ENCODE measurements around the gene PTPRT. TPM values are rescaled to one million over a fixed set of nuclear protein-coding genes. Genes with fewer than 3 reads are reported as not detected.
"Not testable (repeated sequence)": the region's sequence is repeated elsewhere in the genome, so short reads cannot be mapped to it uniquely, and the experiment has no call there.

Gene PTPRT
- total RNA-seq, 1 experiment from 2014 or later: not detected

DNA sequence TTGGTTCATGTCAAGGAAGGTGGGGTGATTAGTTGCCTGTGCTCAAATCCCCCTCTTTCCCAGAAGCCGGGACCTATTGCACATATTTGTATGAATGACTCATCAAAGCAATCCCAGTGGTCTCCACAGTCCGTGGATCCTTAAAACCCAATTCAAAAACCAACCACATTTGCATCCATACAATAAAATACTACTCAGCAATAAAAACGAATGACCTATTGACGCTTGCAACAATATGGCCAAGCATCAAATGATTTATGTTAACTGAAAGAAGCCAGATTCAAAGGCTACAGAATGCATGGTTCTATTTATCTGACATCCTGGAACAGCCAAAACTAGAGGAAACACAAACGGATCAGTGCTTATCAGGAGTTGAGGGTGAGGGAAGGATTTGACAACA, 275.4 kb downstream of the PTPRT start:
- no peak overlapping the region for H3K4me3 ChIP-seq (ENCODE audit: low read depth in 2 of 2, low read length in 2 of 2)
- ATAC-seq: no peak

DNA sequence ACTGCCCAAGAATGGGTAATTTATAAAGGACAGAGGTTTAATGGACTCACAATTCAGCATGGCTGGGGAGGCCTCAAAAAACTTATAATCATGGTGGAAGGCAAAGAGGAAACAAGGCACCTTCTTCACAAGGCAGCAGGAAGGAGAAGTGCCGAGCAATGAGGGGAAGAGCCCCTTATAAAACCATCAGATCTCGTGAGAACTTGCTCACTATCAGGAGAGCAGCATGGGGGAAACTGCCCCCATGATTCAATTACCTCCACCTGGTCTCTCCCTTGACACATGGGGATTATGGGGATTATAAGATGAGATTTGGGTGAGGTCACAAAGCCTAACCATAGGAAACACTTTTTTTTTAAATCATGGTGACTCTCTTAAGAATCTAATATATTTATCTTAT, 278.9 kb downstream of the PTPRT start:
- POLR2A ChIA-PET; intact Hi-C loops (cut with micrococcal nuclease; ENCODE audit: unreplicated experiment); BruUV-seq (replicated peaks); H3K27ac ChIP-seq (ENCODE audit: low read length); H3K27me3 ChIP-seq (ENCODE audit: control insufficient read depth, insufficient read depth, low read length); H3K4me1 ChIP-seq (ENCODE audit: control insufficient read depth, insufficient read depth, low read length); H3K36me3 ChIP-seq (ENCODE audit: control insufficient read depth, insufficient read depth, low read length); H3K9me3 ChIP-seq (ENCODE audit: control insufficient read depth, insufficient read depth, low read depth, low read length); in situ Hi-C loops (cut with HindIII; ENCODE audit: low pct_unique_long_range_greater_than_20kb, low sequenced_read_pairs); CTCF ChIA-PET; ATAC-seq; DNase-seq (ENCODE audit: low read depth, low spot score); H3K4me3 ChIP-seq (ENCODE audit: low read depth in 2 of 2, low read length in 2 of 2): not testable (repeated sequence)

More for the DNA sequence above, 275.4 kb downstream of the PTPRT start:
- no TSS peak for BruUV-seq (replicated peaks)
- ChIA-PET CTCF (no interaction called here), POLR2A (no interaction called here)
- TF ChIP-seq, protein P1, sequence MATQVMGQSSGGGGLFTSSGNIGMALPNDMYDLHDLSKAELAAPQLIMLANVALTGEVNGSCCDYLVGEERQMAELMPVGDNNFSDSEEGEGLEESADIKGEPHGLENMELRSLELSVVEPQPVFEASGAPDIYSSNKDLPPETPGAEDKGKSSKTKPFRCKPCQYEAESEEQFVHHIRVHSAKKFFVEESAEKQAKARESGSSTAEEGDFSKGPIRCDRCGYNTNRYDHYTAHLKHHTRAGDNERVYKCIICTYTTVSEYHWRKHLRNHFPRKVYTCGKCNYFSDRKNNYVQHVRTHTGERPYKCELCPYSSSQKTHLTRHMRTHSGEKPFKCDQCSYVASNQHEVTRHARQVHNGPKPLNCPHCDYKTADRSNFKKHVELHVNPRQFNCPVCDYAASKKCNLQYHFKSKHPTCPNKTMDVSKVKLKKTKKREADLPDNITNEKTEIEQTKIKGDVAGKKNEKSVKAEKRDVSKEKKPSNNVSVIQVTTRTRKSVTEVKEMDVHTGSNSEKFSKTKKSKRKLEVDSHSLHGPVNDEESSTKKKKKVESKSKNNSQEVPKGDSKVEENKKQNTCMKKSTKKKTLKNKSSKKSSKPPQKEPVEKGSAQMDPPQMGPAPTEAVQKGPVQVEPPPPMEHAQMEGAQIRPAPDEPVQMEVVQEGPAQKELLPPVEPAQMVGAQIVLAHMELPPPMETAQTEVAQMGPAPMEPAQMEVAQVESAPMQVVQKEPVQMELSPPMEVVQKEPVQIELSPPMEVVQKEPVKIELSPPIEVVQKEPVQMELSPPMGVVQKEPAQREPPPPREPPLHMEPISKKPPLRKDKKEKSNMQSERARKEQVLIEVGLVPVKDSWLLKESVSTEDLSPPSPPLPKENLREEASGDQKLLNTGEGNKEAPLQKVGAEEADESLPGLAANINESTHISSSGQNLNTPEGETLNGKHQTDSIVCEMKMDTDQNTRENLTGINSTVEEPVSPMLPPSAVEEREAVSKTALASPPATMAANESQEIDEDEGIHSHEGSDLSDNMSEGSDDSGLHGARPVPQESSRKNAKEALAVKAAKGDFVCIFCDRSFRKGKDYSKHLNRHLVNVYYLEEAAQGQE (IDR thresholded peaks at IDR 0.05; ENCODE audit: insufficient read depth in 1 of 2, low read depth in 2 of 2, low read length in 1 of 2): no peak
- in situ Hi-C loops (cut with HindIII; ENCODE audit: low pct_unique_long_range_greater_than_20kb, low sequenced_read_pairs): no loop called here
- Histone ChIP-seq H3K27me3 (ENCODE audit: control insufficient read depth, insufficient read depth, low read length) (no peaks in the 10 kb centered on the region), H3K27ac (ENCODE audit: low read length) (no peak overlapping the region), H3K4me1 (ENCODE audit: control insufficient read depth, insufficient read depth, low read length) (no peaks in the 10 kb centered on the region), H3K36me3 (ENCODE audit: control insufficient read depth, insufficient read depth, low read length) (no peaks in the 10 kb centered on the region), H3K9me3 (ENCODE audit: control insufficient read depth, insufficient read depth, low read depth, low read length) (no peaks in the 10 kb centered on the region)
- no peak for DNase-seq (ENCODE audit: low read depth, low spot score)
- intact Hi-C loops (cut with micrococcal nuclease; ENCODE audit: unreplicated experiment): no loop called here

DNA sequence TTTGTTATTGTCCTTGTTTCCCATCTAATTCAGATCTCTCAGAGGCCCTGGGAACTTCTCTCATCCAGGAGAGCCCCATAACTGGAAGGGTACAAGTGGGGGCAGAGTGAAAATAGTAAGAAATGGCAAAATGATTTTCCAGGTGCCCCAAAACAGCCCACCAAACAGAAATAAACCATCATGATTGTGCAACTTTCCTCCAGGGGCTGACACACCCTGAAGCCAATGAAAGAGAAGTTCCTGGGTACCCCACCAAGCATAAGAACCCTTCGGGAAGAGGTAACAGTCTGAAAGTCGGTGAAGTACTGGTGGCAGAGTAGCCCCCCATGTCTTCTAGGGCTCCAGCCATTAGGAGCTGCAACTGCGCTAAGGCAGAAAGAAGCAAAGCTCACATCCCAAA, 282.0 kb downstream of the PTPRT start:
- DNase-seq (ENCODE audit: low read depth, low spot score) (no peak), ATAC-seq (no peak)
- H3K9me3 ChIP-seq (ENCODE audit: control insufficient read depth, insufficient read depth, low read depth, low read length): no peaks in the 10 kb centered on the region
- no peaks in the 10 kb centered on the region for H3K4me1 ChIP-seq (ENCODE audit: control insufficient read depth, insufficient read depth, low read length)
- in situ Hi-C loops (cut with HindIII; ENCODE audit: low pct_unique_long_range_greater_than_20kb, low sequenced_read_pairs): no loop called here
- H3K27me3 ChIP-seq (ENCODE audit: control insufficient read depth, insufficient read depth, low read length): no peaks in the 10 kb centered on the region; the same call in 1 of the 2 replicates
- no peaks in the 10 kb centered on the region for H3K36me3 ChIP-seq (ENCODE audit: control insufficient read depth, insufficient read depth, low read length)
- no peak for TF ChIP-seq POLR2AphosphoS5 (IDR thresholded peaks at IDR 0.05; ENCODE audit: low read depth, low read length)
- TF ChIP-seq TCF7L2 (IDR thresholded peaks at IDR 0.05; ENCODE audit: low read depth, low read length): no peak
- TF ChIP-seq SIN3A (IDR thresholded peaks at IDR 0.05; ENCODE audit: borderline replicate concordance, insufficient read depth, low read depth, low read length): no peak
- intact Hi-C loops (cut with micrococcal nuclease; ENCODE audit: unreplicated experiment): no loop called here
- no peak overlapping the region for H3K27ac ChIP-seq (ENCODE audit: low read length)
- CTCF ChIA-PET: no interaction called here
- H3K4me3 ChIP-seq (ENCODE audit: low read depth in 2 of 2, low read length in 2 of 2): no peak overlapping the region
- POLR2A ChIA-PET: no interaction called here
- BruUV-seq (replicated peaks): no TSS peak

DNA sequence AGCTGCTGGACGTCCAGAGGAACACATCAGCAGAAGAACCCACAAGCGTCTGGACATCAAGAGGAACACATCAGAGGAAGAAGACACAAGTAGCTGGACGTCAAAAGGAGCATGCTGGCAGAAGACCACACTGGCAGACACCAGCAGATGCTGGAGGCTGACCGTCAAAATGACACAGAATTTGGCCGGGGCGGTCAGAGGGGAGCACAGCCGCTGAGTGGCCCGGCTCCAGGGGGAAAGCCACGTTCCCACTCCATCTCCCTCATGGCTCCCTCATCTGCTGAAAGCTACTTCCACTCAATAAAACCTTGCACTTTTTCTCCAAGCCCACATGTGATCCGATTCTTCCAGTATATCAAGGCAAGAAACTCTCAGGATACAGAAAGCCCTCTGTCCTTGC, 283.6 kb downstream of the PTPRT start:
- ChIA-PET CTCF (no interaction called here), POLR2A (no interaction called here)
- Histone ChIP-seq H3K4me1 (ENCODE audit: control insufficient read depth, insufficient read depth, low read length) (no peaks in the 10 kb centered on the region), H3K4me3 (ENCODE audit: low read depth in 2 of 2, low read length in 2 of 2) (no peak overlapping the region), H3K36me3 (ENCODE audit: control insufficient read depth, insufficient read depth, low read length) (no peaks in the 10 kb centered on the region), H3K27ac (ENCODE audit: low read length) (no peak overlapping the region), H3K27me3 (ENCODE audit: control insufficient read depth, insufficient read depth, low read length) (no peaks in the 10 kb centered on the region; the same call in 1 of the 2 replicates), H3K9me3 (ENCODE audit: control insufficient read depth, insufficient read depth, low read depth, low read length) (no peaks in the 10 kb centered on the region)
- TF ChIP-seq POLR2AphosphoS5 (IDR thresholded peaks at IDR 0.05; ENCODE audit: low read depth, low read length): no peak
- no peak for DNase-seq (ENCODE audit: low read depth, low spot score)
- ATAC-seq: no peak
- intact Hi-C loops (cut with micrococcal nuclease; ENCODE audit: unreplicated experiment): no loop called here
- no TSS peak for BruUV-seq (replicated peaks)
- in situ Hi-C loops (cut with HindIII; ENCODE audit: low pct_unique_long_range_greater_than_20kb, low sequenced_read_pairs): no loop called here

All from Panc1 (cell line).